GM12878 (cell line): ENCODE measurements around the gene ESRRG. TPM values are rescaled to one million over a fixed set of nuclear protein-coding genes. Genes with fewer than 3 reads are reported as not detected.

Experiments used
- ETV6 ChIP-seq, 2 experiments: fragments of 450-650 bp in 1 of 2; IDR thresholded peaks in 1 of 2; conservative IDR thresholded peaks in 1 of 2; 2 replicates each; pipeline ENCODE4 v1.6.1; 2014; ENCODE audit warnings: antibody characterized with exemption in 1 of 2, borderline replicate concordance in 1 of 2, low read depth in 1 of 2, mild to moderate bottlenecking in 1 of 2, moderate library complexity in 1 of 2
- HDGF ChIP-seq: fragments of 450-650 bp; IDR thresholded peaks from 2 replicates; pipeline ENCODE4 v1.6.1; 2016; ENCODE audit warnings: antibody characterized with exemption
- SUZ12 ChIP-seq: fragments of 200-600 bp; sonication (generic); IDR thresholded peaks from one replicate; pipeline ENCODE4 v1.6.1; 2018; ENCODE audit warnings: antibody characterized with exemption, mild to moderate bottlenecking; ENCODE audit not compliant: unreplicated experiment
- TAF1 ChIP-seq: IDR thresholded peaks from 2 replicates; pipeline ENCODE4 v1.6.1; 2011; ENCODE audit warnings: mild to moderate bottlenecking, low read depth, low read length, borderline replicate concordance
- YY1 ChIP-seq: IDR thresholded peaks from 2 replicates; pipeline ENCODE4 v1.6.1; 2011; ENCODE audit warnings: low read depth, mild to moderate bottlenecking, low read length
- ZNF384 ChIP-seq: IDR thresholded peaks from 2 replicates; pipeline ENCODE4 v1.6.1; 2012; ENCODE audit warnings: low read depth, mild to moderate bottlenecking, low read length, improper control_type of control experiment, borderline replicate concordance
- polyA plus RNA-seq, 11 experiments: library from polyadenylated mRNA; depleted of rRNA in 4 of 11; unstranded in 6 of 11; stranded (reverse) in 5 of 11; fragments of >200 nt; fragmentation: Nextera tagmentation in 4 of 11; fragmentation: Illumina TruSeq in 1 of 11; extraction: Ambion mirVana in 4 of 11; extraction: Trizol in 1 of 11; gene quantifications; 1 replicate in 1 of 11; 2 replicates in 10 of 11; pipeline versions ENCODE4 v1.2.1 to v1.2.3, GENCODE V29; 2011 to 2016; ENCODE audit warnings: inconsistent platforms in 2 of 11, missing spikeins in 2 of 11, low read depth in 1 of 11
- total RNA-seq, 4 experiments: library from RNA; depleted of rRNA in 3 of 4; stranded (reverse); fragments of >200 nt in 3 of 4; fragmentation: Illumina TruSeq in 1 of 4; extraction: Trizol in 1 of 4; gene quantifications; 2 replicates each; pipeline versions ENCODE4 v1.2.1 to v1.2.3, GENCODE V29; 2013 to 2021
- TF ChIP-seq, protein P1 (sequence below): fragments of 450-650 bp; IDR thresholded peaks from 2 replicates; pipeline ENCODE4 v1.6.1; 2017; ENCODE audit warnings: mild to moderate bottlenecking, low read depth, inconsistent platforms; ENCODE audit not compliant: poor library complexity, severe bottlenecking
- TF ChIP-seq, protein P2 (sequence below): fragments of 450-650 bp; IDR thresholded peaks from 2 replicates; pipeline ENCODE4 v1.6.1; 2014; ENCODE audit warnings: mild to moderate bottlenecking
- TF ChIP-seq, protein P3 (sequence below): fragments of 450-650 bp; IDR thresholded peaks from 2 replicates; pipeline ENCODE4 v1.6.1; 2017; ENCODE audit warnings: mild to moderate bottlenecking

ESRRG gene
- total and polyA plus RNA-seq, 10 of the 15 experiments (the other 5 are each of a cell fraction or from before 2014, with no cell fraction given): 0.03 TPM; not detected in 9

DNA sequence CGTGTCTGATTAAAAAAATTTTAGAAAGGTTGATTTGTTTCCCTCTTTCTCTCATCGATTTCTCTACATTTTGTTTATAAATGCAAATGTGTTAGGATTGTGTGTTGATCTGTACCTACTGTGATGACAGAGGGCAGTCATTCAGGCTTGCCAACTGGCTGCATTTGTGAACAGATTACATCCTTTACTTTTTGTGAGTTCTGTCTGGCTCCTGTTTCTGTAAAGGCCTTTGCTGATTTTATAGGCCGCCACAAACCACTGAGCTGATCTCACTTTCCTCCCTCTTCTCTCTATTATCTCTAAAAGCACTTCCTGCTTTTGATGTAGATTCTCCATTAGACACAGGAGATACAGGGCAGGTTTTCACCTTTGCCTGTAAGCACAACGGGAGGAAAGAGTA, 106.8 kb downstream of the ESRRG start (continued):
- TF ChIP-seq SUZ12 (no peak), HDGF (no peak), ZNF384 (no peak), ETV6 (conservative IDR thresholded peaks at IDR 0.05 in 1 of 2, IDR thresholded peaks at IDR 0.05 in 1 of 2; ENCODE audit: borderline replicate concordance in 1 of 2, low read depth in 1 of 2) (no peak), TAF1 (no peak), YY1 (no peak)
- TF ChIP-seq, protein P1, sequence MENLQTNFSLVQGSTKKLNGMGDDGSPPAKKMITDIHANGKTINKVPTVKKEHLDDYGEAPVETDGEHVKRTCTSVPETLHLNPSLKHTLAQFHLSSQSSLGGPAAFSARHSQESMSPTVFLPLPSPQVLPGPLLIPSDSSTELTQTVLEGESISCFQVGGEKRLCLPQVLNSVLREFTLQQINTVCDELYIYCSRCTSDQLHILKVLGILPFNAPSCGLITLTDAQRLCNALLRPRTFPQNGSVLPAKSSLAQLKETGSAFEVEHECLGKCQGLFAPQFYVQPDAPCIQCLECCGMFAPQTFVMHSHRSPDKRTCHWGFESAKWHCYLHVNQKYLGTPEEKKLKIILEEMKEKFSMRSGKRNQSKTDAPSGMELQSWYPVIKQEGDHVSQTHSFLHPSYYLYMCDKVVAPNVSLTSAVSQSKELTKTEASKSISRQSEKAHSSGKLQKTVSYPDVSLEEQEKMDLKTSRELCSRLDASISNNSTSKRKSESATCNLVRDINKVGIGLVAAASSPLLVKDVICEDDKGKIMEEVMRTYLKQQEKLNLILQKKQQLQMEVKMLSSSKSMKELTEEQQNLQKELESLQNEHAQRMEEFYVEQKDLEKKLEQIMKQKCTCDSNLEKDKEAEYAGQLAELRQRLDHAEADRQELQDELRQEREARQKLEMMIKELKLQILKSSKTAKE: no peak
- TF ChIP-seq, protein P2, sequence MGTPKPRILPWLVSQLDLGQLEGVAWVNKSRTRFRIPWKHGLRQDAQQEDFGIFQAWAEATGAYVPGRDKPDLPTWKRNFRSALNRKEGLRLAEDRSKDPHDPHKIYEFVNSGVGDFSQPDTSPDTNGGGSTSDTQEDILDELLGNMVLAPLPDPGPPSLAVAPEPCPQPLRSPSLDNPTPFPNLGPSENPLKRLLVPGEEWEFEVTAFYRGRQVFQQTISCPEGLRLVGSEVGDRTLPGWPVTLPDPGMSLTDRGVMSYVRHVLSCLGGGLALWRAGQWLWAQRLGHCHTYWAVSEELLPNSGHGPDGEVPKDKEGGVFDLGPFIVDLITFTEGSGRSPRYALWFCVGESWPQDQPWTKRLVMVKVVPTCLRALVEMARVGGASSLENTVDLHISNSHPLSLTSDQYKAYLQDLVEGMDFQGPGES: no peak
- TF ChIP-seq, protein P3, sequence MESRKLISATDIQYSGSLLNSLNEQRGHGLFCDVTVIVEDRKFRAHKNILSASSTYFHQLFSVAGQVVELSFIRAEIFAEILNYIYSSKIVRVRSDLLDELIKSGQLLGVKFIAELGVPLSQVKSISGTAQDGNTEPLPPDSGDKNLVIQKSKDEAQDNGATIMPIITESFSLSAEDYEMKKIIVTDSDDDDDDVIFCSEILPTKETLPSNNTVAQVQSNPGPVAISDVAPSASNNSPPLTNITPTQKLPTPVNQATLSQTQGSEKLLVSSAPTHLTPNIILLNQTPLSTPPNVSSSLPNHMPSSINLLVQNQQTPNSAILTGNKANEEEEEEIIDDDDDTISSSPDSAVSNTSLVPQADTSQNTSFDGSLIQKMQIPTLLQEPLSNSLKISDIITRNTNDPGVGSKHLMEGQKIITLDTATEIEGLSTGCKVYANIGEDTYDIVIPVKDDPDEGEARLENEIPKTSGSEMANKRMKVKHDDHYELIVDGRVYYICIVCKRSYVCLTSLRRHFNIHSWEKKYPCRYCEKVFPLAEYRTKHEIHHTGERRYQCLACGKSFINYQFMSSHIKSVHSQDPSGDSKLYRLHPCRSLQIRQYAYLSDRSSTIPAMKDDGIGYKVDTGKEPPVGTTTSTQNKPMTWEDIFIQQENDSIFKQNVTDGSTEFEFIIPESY: no peak
- TF ChIP-seq, all 136 proteins: peak for 0
